OCI-LY3 (cell line): Measurements from ENCODE around the gene SMTNL2.

ENCODE experiments used
- H2AFZ ChIP-seq: fragments of 200-600, 300-600 bp; shearing (Covaris generic); 2 replicates; pipeline ENCODE4 v1.6.0; 2014; ENCODE audit warnings: antibody characterized with exemption, low read depth, low read length
- H3K27ac ChIP-seq: fragments of 200-600, 300-600 bp; sonication (generic); 2 replicates; pipeline ENCODE4 v1.5.1; 2014; ENCODE audit warnings: mild to moderate bottlenecking, low read length, moderate library complexity, mixed read lengths
- H3K27me3 ChIP-seq: fragments of 200-600, 300-600 bp; sonication (generic); 2 replicates; pipeline ENCODE4 v1.6.1; 2014; ENCODE audit warnings: low read depth, low read length, mixed read lengths
- H3K36me3 ChIP-seq: fragments of 200-600, 300-600 bp; sonication (generic); replicated peaks from 2 replicates; pipeline ENCODE3; 2014; ENCODE audit warnings: low read depth, low read length, mixed read lengths
- H3K4me1 ChIP-seq: fragments of 300-600, 200-600 bp; sonication (generic); 2 replicates; pipeline ENCODE4 v1.6.1; 2014; ENCODE audit warnings: low read length, mixed read lengths
- H3K4me2 ChIP-seq: fragments of 200-600, 300-600 bp; sonication (generic); 2 replicates; pipeline ENCODE4 v1.6.1; 2014; ENCODE audit warnings: low read length, mixed read lengths
- H3K4me3 ChIP-seq: fragments of 300-600, 200-600 bp; sonication (generic); 2 replicates; pipeline ENCODE4 v1.5.1; 2014; ENCODE audit warnings: antibody characterized with exemption, mild to moderate bottlenecking, low read length, moderate library complexity
- H3K79me2 ChIP-seq: fragments of 300-600, 200-600 bp; shearing (Covaris generic); 2 replicates; pipeline ENCODE4 v1.6.1; 2014; ENCODE audit warnings: mild to moderate bottlenecking, low read length, mixed read lengths
- H3K9ac ChIP-seq: fragments of 300-600, 200-600 bp; shearing (Covaris generic); 2 replicates; pipeline ENCODE4 v1.6.0; 2014; ENCODE audit warnings: mild to moderate bottlenecking, low read length, moderate library complexity
- H3K9me3 ChIP-seq: fragments of 200-600, 300-600 bp; shearing (Covaris generic); 2 replicates; pipeline ENCODE4 v1.6.1; 2014; ENCODE audit warnings: low read length, mixed read lengths; ENCODE audit not compliant: insufficient read depth
- H4K20me1 ChIP-seq: fragments of 200-600, 300-600 bp; sonication (generic); 2 replicates; pipeline ENCODE4 v1.6.1; 2016; ENCODE audit warnings: low read length, mixed read lengths; ENCODE audit not compliant: insufficient read depth
- CTCF ChIP-seq: fragments of 200-600, 300-600 bp; sonication (generic); IDR thresholded peaks from 2 replicates; pipeline ENCODE4 v1.5.1; 2014; ENCODE audit warnings: antibody characterized with exemption, low read length, low read depth
- EZH2phosphoT487 ChIP-seq: fragments of 200-600 bp; shearing (Covaris generic); IDR thresholded peaks from 2 replicates; pipeline ENCODE4 v1.6.1; 2018; ENCODE audit warnings: antibody characterized with exemption, mixed run types, low read depth

The SMTNL2 gene

DNA sequence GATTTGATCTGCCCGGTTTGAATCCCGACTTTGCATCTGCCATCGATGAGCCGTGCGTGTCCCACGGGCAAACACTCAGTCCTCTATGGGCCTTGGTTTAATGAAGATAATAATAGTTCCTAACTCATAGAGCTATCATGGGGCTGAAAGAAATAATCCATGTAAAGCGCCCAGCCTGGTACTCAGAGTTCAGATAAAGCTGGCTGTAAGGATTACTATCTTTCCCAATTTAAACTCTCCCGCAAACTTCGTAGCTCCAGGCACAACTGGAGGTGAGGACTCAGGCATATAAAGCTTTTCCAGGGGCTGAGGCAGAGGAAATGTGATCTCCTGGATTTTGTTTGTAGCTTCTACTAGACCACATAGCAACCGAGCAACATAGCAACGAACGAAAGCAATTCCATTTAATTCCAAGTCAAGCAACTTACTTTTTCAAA, 40.9 kb downstream of the SMTNL2 start:
- no peak overlapping the region for H2AFZ ChIP-seq
- no peaks in the 10 kb centered on the region for H3K9me3 ChIP-seq
- no peaks in the 10 kb centered on the region for H3K79me2 ChIP-seq
- 0 out of 2 replicates have a peak, but pooled peaks cover 7% of the 10 kb centered on the region for H3K27me3 ChIP-seq
- TF ChIP-seq CTCF, result no peak
- TF ChIP-seq EZH2phosphoT487, result no peak
- H4K20me1 ChIP-seq, result no peaks in the 10 kb centered on the region
- H3K4me3 ChIP-seq, result no peak overlapping the region
- H3K36me3 ChIP-seq, result no peaks in the 10 kb centered on the region
- H3K4me1 ChIP-seq, result no peaks in the 10 kb centered on the region
- no peak overlapping the region for H3K4me2 ChIP-seq
- H3K9ac ChIP-seq, result no peak overlapping the region
- H3K27ac ChIP-seq, result no peak overlapping the region

- H3K27me3 ChIP-seq, result 0 out of 2 replicates have a peak, but pooled peaks cover 7% of the 10 kb centered on the region
- H3K4me2 ChIP-seq, result no peak overlapping the region
- H3K79me2 ChIP-seq, result no peaks in the 10 kb centered on the region
- no peak overlapping the region for H3K27ac ChIP-seq
- H3K9me3 ChIP-seq, result no peaks in the 10 kb centered on the region
- no peak overlapping the region for H2AFZ ChIP-seq
- H4K20me1 ChIP-seq, result no peaks in the 10 kb centered on the region
- no peak overlapping the region for H3K4me3 ChIP-seq
- TF ChIP-seq CTCF (no peak), EZH2phosphoT487 (no peak)
- peaks cover 7% of the 10 kb centered on the region; the same call in 1 of the 2 replicates for H3K4me1 ChIP-seq
- H3K36me3 ChIP-seq, result no peaks in the 10 kb centered on the region
- no peak overlapping the region for H3K9ac ChIP-seq
Observed at GRCh38 chr17:4626734-4627256, 42.5 kb downstream of the SMTNL2 start.

DNA sequence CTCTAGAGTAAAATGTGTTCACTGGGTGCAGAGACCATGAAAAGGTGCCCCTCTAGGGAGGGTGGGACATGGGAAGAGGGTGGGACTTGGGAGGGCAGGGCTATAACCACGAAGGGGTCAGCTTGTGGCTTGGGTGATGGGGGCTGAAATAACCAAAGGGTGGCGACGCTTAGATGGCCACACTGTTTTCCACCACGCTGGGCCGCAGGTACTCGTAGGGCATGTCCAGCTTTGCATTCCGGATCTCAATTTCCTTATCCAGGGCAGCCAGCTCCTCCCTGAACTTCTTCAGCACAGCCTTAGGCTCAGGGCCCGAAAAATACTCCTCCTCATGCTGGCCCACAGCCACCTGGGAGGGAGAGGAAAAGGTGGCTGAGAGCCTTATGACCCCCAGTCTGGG, 47.1 kb downstream of the SMTNL2 start:
- Histone ChIP-seq H3K4me1 (peaks cover 20% of the 10 kb centered on the region), H4K20me1 (no peaks in the 10 kb centered on the region), H3K27ac (no peak overlapping the region), H3K36me3 (no peaks in the 10 kb centered on the region), H3K4me3 (no peak overlapping the region), H3K9me3 (no peaks in the 10 kb centered on the region), H3K9ac (no peak overlapping the region), H3K27me3 (no peaks in the 10 kb centered on the region), H2AFZ (no peak overlapping the region), H3K79me2 (no peaks in the 10 kb centered on the region), H3K4me2 (no peak overlapping the region)
- no peak for TF ChIP-seq CTCF

DNA sequence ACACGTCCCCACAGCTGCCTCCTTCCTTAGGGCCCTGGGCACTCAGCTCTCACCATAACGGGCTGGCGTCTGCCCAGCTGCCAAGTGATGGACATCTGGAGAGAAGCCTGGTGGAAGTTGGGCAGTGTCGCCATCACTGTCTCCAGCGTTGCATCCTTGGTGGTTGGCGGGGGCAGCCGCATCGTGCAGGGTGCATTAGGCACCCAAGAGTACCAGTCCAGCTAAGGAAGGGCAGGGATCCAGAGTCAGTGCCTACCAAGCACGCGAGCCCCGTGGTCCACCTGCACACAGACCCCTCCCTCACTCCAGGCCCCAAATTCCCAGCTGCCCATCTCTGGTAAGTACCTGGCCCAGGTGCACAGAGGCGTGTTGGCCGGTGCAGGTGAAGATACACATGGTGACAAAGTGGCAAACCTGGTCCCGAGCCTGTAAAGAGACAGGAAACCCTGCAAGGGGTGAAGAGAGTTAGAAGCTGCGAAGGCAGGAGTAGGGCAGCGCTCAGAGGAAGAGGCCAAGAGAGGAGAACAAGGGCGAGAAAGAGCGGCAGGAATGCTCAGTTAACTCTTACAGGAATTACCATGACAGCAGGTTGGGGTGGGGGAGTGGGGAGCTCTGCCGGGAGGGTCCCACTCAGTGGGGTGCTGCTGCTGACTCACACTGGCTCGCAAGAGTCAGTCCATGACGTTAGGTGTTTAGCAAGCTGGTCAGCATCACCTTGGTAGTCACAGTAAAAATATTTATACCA, 47.7 kb downstream of the SMTNL2 start:
- no peaks in the 10 kb centered on the region for H3K79me2 ChIP-seq
- H2AFZ ChIP-seq, result no peak overlapping the region
- TF ChIP-seq EZH2phosphoT487 (no peak), CTCF (no peak)

More for the DNA sequence above, 47.7 kb downstream of the SMTNL2 start:
- H3K4me2 ChIP-seq, result no peak overlapping the region
- H3K9ac ChIP-seq, result no peak overlapping the region
- no peaks in the 10 kb centered on the region for H3K9me3 ChIP-seq
- peaks cover 26% of the 10 kb centered on the region for H3K4me1 ChIP-seq
- no peaks in the 10 kb centered on the region for H3K27me3 ChIP-seq
- H3K4me3 ChIP-seq, result no peak overlapping the region
- H3K36me3 ChIP-seq, result no peaks in the 10 kb centered on the region
- H4K20me1 ChIP-seq, result no peaks in the 10 kb centered on the region
- no peak overlapping the region for H3K27ac ChIP-seq
